WTC11 (cell line): ENCODE measurements around the gene S100P.
"Not testable (repeated sequence)": the region's sequence is repeated elsewhere in the genome, so short reads cannot be mapped to it uniquely, and the experiment has no call there.

Experiments used
- ETV6 ChIP-seq: sonication (generic); formaldehyde crosslinking; IDR thresholded peaks from 2 replicates; pipeline ENCODE4 v1.8.1; 2022; ENCODE audit warnings: mild to moderate bottlenecking, missing genetic modification reagents
- FOXK1 ChIP-seq: sonication (generic); formaldehyde crosslinking; IDR thresholded peaks from 2 replicates; pipeline ENCODE4 v1.8.0; 2022; ENCODE audit warnings: mild to moderate bottlenecking, moderate library complexity, missing genetic modification reagents
- TCF7 ChIP-seq: sonication (generic); formaldehyde crosslinking; IDR thresholded peaks from 2 replicates; pipeline ENCODE4 v1.8.0; 2022; ENCODE audit warnings: mild to moderate bottlenecking, low read depth, missing genetic modification reagents, moderate library complexity
- TEAD4 ChIP-seq: sonication (generic); formaldehyde crosslinking; IDR thresholded peaks from 2 replicates; pipeline ENCODE4 v1.8.0; 2022; ENCODE audit warnings: mild to moderate bottlenecking, missing genetic modification reagents
- ZNF232 ChIP-seq: sonication (generic); formaldehyde crosslinking; IDR thresholded peaks from 2 replicates; pipeline ENCODE4 v1.8.0; 2022; ENCODE audit warnings: mild to moderate bottlenecking, missing genetic modification reagents
- ZNF396 ChIP-seq: fragments of 250-450 bp; sonication (Bioruptor Pico); IDR thresholded peaks from 2 replicates; pipeline ENCODE4 v1.8.0; 2021; ENCODE audit warnings: mild to moderate bottlenecking, moderate library complexity, borderline replicate concordance
- TF ChIP-seq, protein P1 (sequence below): fragments of 200-600 bp; IDR thresholded peaks from 2 replicates; pipeline ENCODE4 v1.8.0; 2022; ENCODE audit warnings: antibody characterized with exemption
- TF ChIP-seq, protein P2 (sequence below): fragments of 250-450 bp; sonication (Bioruptor Pico); IDR thresholded peaks from 2 replicates; pipeline ENCODE4 v1.8.0; 2021; ENCODE audit warnings: mild to moderate bottlenecking
- TF ChIP-seq, protein P3 (sequence below): sonication (generic); formaldehyde crosslinking; IDR thresholded peaks from 2 replicates; pipeline ENCODE4 v1.8.0; 2022; ENCODE audit warnings: mild to moderate bottlenecking, missing genetic modification reagents
- TF ChIP-seq, protein P4 (sequence below): sonication (generic); formaldehyde crosslinking; IDR thresholded peaks from 2 replicates; pipeline ENCODE4 v1.8.1; 2022; ENCODE audit warnings: low read depth, missing genetic modification reagents, borderline replicate concordance
- TF ChIP-seq, protein P5 (sequence below): sonication (generic); formaldehyde crosslinking; IDR thresholded peaks from 2 replicates; pipeline ENCODE4 v1.8.1; 2023; ENCODE audit warnings: mild to moderate bottlenecking, missing genetic modification reagents
- TF ChIP-seq, protein P6 (sequence below): sonication (generic); formaldehyde crosslinking; IDR thresholded peaks from 2 replicates; pipeline ENCODE4 v1.8.1; 2023; ENCODE audit warnings: mild to moderate bottlenecking, missing genetic modification reagents, moderate library complexity

DNA sequence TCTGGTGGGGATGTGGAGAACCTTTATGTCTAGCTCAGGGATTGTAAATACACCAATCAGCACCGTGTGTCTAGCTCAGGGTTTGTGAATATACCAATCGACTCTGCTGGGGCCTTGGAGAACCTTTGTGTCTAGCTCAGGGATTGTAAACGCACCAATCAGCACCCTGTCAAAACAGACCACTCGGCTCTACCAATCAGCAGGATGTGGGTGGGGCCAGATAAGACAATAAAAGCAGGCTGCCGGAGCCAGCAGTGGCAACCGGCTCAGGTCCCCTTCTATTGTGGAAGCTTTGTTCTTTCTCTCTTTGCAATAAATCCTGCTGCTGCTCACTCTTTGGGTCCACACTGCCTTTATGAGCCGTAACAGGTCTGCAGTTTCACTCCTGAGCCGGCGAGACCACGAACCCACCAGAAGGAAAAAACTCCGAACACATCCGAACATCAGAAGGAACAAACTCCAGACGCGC lies 20.5 kb upstream of the S100P start:
- TF ChIP-seq, protein P1, sequence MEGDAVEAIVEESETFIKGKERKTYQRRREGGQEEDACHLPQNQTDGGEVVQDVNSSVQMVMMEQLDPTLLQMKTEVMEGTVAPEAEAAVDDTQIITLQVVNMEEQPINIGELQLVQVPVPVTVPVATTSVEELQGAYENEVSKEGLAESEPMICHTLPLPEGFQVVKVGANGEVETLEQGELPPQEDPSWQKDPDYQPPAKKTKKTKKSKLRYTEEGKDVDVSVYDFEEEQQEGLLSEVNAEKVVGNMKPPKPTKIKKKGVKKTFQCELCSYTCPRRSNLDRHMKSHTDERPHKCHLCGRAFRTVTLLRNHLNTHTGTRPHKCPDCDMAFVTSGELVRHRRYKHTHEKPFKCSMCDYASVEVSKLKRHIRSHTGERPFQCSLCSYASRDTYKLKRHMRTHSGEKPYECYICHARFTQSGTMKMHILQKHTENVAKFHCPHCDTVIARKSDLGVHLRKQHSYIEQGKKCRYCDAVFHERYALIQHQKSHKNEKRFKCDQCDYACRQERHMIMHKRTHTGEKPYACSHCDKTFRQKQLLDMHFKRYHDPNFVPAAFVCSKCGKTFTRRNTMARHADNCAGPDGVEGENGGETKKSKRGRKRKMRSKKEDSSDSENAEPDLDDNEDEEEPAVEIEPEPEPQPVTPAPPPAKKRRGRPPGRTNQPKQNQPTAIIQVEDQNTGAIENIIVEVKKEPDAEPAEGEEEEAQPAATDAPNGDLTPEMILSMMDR: not testable (repeated sequence)
- TF ChIP-seq, protein P2, sequence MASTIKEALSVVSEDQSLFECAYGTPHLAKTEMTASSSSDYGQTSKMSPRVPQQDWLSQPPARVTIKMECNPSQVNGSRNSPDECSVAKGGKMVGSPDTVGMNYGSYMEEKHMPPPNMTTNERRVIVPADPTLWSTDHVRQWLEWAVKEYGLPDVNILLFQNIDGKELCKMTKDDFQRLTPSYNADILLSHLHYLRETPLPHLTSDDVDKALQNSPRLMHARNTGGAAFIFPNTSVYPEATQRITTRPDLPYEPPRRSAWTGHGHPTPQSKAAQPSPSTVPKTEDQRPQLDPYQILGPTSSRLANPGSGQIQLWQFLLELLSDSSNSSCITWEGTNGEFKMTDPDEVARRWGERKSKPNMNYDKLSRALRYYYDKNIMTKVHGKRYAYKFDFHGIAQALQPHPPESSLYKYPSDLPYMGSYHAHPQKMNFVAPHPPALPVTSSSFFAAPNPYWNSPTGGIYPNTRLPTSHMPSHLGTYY: not testable (repeated sequence)
- not testable (repeated sequence) for TF ChIP-seq TEAD4; ETV6 (CRISPR knock-in tag); ZNF396 (CRISPR knock-in tag); ZNF232 (CRISPR knock-in tag); FOXK1 (CRISPR knock-in tag); TCF7 (CRISPR knock-in tag)
- TF ChIP-seq, protein P3, sequence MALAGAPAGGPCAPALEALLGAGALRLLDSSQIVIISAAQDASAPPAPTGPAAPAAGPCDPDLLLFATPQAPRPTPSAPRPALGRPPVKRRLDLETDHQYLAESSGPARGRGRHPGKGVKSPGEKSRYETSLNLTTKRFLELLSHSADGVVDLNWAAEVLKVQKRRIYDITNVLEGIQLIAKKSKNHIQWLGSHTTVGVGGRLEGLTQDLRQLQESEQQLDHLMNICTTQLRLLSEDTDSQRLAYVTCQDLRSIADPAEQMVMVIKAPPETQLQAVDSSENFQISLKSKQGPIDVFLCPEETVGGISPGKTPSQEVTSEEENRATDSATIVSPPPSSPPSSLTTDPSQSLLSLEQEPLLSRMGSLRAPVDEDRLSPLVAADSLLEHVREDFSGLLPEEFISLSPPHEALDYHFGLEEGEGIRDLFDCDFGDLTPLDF (CRISPR knock-in tag): not testable (repeated sequence)
- TF ChIP-seq, protein P4, sequence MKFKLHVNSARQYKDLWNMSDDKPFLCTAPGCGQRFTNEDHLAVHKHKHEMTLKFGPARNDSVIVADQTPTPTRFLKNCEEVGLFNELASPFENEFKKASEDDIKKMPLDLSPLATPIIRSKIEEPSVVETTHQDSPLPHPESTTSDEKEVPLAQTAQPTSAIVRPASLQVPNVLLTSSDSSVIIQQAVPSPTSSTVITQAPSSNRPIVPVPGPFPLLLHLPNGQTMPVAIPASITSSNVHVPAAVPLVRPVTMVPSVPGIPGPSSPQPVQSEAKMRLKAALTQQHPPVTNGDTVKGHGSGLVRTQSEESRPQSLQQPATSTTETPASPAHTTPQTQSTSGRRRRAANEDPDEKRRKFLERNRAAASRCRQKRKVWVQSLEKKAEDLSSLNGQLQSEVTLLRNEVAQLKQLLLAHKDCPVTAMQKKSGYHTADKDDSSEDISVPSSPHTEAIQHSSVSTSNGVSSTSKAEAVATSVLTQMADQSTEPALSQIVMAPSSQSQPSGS (CRISPR knock-in tag): not testable (repeated sequence)
- TF ChIP-seq, protein P5, sequence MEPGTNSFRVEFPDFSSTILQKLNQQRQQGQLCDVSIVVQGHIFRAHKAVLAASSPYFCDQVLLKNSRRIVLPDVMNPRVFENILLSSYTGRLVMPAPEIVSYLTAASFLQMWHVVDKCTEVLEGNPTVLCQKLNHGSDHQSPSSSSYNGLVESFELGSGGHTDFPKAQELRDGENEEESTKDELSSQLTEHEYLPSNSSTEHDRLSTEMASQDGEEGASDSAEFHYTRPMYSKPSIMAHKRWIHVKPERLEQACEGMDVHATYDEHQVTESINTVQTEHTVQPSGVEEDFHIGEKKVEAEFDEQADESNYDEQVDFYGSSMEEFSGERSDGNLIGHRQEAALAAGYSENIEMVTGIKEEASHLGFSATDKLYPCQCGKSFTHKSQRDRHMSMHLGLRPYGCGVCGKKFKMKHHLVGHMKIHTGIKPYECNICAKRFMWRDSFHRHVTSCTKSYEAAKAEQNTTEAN (CRISPR knock-in tag): not testable (repeated sequence)
- TF ChIP-seq, protein P6, sequence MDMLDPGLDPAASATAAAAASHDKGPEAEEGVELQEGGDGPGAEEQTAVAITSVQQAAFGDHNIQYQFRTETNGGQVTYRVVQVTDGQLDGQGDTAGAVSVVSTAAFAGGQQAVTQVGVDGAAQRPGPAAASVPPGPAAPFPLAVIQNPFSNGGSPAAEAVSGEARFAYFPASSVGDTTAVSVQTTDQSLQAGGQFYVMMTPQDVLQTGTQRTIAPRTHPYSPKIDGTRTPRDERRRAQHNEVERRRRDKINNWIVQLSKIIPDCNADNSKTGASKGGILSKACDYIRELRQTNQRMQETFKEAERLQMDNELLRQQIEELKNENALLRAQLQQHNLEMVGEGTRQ (CRISPR knock-in tag): not testable (repeated sequence)
